Activated naive CD8-positive, alpha-beta T cell treated with anti-CD3 and anti-CD28 coated beads, Interleukin-2, amount 50 U/mL, for 24 hours (primary cell): ENCODE results near the gene NATD1.
A peak's percentile ranks its signal among the peaks of the same experiment; 100 is the strongest.

ENCODE experiments used
- ATAC-seq: fragments of 150-1000 bp; cut with Tn5 transposase; one replicate; pipeline ENCODE4 v1.10.0; 2021
- DNase-seq: peaks from one replicate; pipeline ENCODE4 v3.0.0; 2021
- H3K27ac Mint-ChIP-seq: one replicate; pipeline ENCODE4 v1.8.0; 2021; ENCODE audit warnings: mild to moderate bottlenecking, mixed read lengths
- H3K27me3 Mint-ChIP-seq: one replicate; pipeline ENCODE4 v1.8.0; 2021; ENCODE audit warnings: mixed read lengths
- H3K36me3 Mint-ChIP-seq: one replicate; pipeline ENCODE4 v1.8.0; 2021; ENCODE audit warnings: low read depth, mixed read lengths
- H3K4me1 Mint-ChIP-seq: one replicate; pipeline ENCODE4 v1.8.0; 2021; ENCODE audit warnings: mixed read lengths
- H3K4me3 Mint-ChIP-seq: one replicate; pipeline ENCODE4 v1.8.0; 2021; ENCODE audit warnings: mild to moderate bottlenecking, moderate library complexity, mixed read lengths
- H3K9me3 Mint-ChIP-seq: one replicate; pipeline ENCODE4 v1.8.0; 2021; ENCODE audit warnings: mixed read lengths

The NATD1 gene

DNA sequence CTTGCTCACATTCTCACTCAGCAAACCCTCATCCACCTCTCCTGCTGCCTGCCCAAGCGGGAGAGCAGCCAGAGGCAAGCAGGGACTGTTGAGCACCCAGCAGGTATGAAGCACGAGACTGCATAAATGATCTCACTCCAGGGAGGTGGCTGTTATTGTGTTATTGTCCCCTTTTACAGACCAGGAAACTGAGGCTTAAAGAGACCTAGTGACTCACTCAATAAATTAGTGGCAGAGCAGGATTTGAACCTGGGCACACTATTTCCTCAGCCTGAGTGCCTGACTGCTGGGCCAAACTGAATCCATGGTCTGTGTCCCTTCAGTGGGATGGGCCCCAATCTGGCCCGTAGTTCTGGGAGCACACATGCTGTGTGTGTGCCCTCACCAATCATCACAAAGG is 19.0 kb upstream of the NATD1 start:
- H3K9me3 Mint-ChIP-seq = no peaks in the 10 kb centered on the region
- H3K36me3 Mint-ChIP-seq = no peaks in the 10 kb centered on the region
- H3K4me1 Mint-ChIP-seq = peaks cover 30% of the 10 kb centered on the region
- no peaks in the 10 kb centered on the region for H3K27me3 Mint-ChIP-seq
- no peak overlapping the region for H3K27ac Mint-ChIP-seq
- ATAC-seq (no peak), DNase-seq (no peak)
- H3K4me3 Mint-ChIP-seq = no peak overlapping the region

GRCh38 chr17:21271454-21272183 is 18.4 kb upstream of the NATD1 start:
- Mint-ChIP-seq H3K4me3 (no peak overlapping the region), H3K4me1 (peaks cover 32% of the 10 kb centered on the region), H3K27ac (no peak overlapping the region), H3K27me3 (no peaks in the 10 kb centered on the region), H3K36me3 (no peaks in the 10 kb centered on the region), H3K9me3 (no peaks in the 10 kb centered on the region)
- DNase-seq (no peak), ATAC-seq (no peak)

GRCh38 chr17:21269394-21269793 is 16.2 kb upstream of the NATD1 start:
- no peaks in the 10 kb centered on the region for H3K36me3 Mint-ChIP-seq
- DNase-seq = no peak

GRCh38 chr17:21268596-21269188 is 15.5 kb upstream of the NATD1 start:
- H3K4me3 Mint-ChIP-seq = no peak overlapping the region
- no peaks in the 10 kb centered on the region for H3K27me3 Mint-ChIP-seq
- no peaks in the 10 kb centered on the region for H3K9me3 Mint-ChIP-seq
- no peak for ATAC-seq
- no peaks in the 10 kb centered on the region for H3K36me3 Mint-ChIP-seq
- no peak for DNase-seq
- H3K27ac Mint-ChIP-seq = peak overlapping the region; percentile 59
- peaks cover 22% of the 10 kb centered on the region for H3K4me1 Mint-ChIP-seq

More at GRCh38 chr17:21269394-21269793, 16.2 kb upstream of the NATD1 start:
- Mint-ChIP-seq H3K27me3 (no peaks in the 10 kb centered on the region), H3K9me3 (no peaks in the 10 kb centered on the region), H3K4me3 (no peak overlapping the region), H3K27ac (no peak overlapping the region), H3K4me1 (peaks cover 22% of the 10 kb centered on the region)
- ATAC-seq = no peak

DNA sequence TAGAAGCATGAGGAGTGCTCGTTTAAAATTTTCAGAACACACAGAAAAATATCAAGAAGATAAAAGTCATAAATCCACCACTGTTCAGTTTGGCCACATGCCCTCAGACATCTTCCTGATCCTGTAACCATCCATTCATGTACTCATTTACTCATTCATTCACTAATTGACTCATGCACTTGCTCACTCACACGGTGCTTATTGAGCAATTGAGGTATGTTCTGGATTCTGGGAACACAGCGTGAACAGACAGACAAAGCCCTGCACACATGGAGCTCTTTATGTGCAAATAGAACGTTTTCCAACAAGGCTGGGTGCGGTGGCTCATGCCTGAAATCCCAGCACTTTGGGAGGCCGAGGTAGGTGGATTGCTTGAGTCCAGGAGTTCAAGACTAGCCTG is 10.2 kb upstream of the NATD1 start:
- no peak for DNase-seq
- Mint-ChIP-seq H3K4me1 (peaks cover 14% of the 10 kb centered on the region), H3K36me3 (no peaks in the 10 kb centered on the region), H3K27ac (no peak overlapping the region), H3K4me3 (no peak overlapping the region), H3K27me3 (no peaks in the 10 kb centered on the region), H3K9me3 (no peaks in the 10 kb centered on the region)
- ATAC-seq = no peak

DNA sequence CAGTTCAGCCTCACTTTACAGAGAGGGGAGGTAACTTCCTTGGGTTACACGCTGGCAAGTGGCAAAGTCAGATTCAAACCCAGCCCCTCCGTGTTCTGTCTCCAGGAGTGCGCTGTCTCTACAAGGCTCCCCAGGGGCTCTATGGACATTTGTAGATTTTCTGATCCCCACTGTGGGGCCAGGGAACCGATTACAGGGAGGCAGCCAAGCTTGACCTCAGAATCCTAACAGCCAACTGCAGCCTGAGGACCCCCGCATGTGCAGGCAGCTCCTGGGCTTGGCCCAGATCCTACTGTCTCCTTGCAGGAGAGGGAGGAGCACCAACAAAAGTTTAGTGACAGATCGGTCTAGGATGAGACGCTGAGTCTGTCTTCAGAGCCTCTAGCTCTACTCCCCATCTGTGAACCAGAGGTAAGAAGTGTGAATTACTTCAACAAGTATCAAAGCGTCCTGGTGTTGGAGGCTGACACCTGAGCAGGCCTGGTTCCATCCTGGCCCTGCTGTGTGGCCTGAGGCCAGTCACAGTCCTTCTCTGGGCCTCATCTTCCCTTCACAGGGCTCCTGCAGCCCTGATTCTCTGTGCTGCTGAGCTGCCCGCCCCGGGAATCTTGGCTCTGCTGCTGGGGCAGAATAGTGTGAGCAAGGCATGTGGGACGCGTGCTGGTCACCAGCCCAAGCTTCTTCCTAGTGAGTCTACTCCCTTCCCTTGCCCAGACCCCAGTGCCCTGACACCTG is 9.2 kb upstream of the NATD1 start:
- no peaks in the 10 kb centered on the region for H3K9me3 Mint-ChIP-seq
- no peak for ATAC-seq
- no peak overlapping the region for H3K4me3 Mint-ChIP-seq
- peaks cover 5% of the 10 kb centered on the region for H3K4me1 Mint-ChIP-seq
- no peak for DNase-seq
- no peaks in the 10 kb centered on the region for H3K27me3 Mint-ChIP-seq
- no peaks in the 10 kb centered on the region for H3K36me3 Mint-ChIP-seq
- no peak overlapping the region for H3K27ac Mint-ChIP-seq

DNA sequence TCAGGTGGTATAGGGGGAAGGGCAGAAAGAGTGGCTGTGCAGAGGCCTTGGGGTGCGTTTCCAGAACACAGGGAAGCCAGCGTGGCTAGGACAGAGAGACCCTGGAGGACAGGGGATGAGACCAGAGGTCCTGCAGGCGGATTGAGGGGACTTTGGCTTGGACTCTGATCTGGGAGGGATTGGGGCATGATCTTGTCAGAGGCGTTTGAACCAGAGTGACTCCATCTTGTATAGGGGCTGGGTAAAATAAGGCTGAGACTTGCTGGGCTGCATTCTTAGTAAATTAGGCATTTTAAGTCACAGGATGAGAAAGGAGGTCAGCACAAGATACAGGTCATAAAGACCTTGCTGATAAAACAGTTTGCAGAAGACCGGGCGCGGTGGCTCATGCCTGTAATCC is 5.4 kb upstream of the NATD1 start:
- no peaks in the 10 kb centered on the region for H3K27me3 Mint-ChIP-seq
- ATAC-seq (no peak), DNase-seq (no peak)
- H3K36me3 Mint-ChIP-seq = no peaks in the 10 kb centered on the region
- no peak overlapping the region for H3K27ac Mint-ChIP-seq
- H3K9me3 Mint-ChIP-seq = no peaks in the 10 kb centered on the region
- peaks cover 5% of the 10 kb centered on the region for H3K4me1 Mint-ChIP-seq
- H3K4me3 Mint-ChIP-seq = no peak overlapping the region

DNA sequence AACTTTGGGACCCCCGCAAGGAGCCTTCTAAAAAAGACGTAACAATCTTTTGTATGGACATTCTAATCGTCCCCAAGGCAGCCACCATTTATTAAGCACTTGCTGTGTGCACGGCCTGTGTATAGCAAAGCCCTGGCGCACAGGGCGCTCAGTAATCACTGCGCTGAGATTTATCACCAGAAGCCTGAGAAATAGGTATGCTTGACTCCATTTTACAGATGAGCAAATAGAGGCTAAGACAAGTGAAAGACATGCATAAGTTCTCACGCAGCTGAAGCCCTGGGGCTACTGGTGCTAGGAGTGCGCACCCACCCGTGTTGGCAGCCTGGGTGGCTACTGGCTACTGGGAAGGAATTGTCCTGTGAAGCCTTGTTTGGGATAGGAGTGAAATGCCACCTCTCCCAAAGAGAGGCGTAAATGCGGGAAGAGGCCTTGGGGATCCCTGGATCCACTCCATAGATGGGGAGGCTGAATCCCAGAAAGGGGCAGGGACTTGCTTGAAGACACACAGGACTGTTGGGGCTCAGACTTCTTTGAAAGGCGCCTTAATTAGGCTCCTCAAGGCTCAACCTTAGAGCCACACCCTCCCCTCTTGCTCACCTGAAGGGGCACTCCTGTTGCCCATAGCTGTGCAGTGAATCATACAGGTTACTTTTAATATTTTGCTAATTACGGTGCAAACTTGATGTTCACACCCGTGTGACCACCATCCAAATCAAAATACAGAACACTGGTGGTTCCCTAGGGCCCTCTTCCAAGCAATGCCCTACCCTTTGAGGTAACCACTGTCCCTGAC is 634 bp upstream of the NATD1 start:
- peak overlapping the region; percentile 79 for H3K4me3 Mint-ChIP-seq
- peaks cover 15% of the 10 kb centered on the region for H3K4me1 Mint-ChIP-seq
- no peaks in the 10 kb centered on the region for H3K27me3 Mint-ChIP-seq
- H3K27ac Mint-ChIP-seq = peak overlapping the region; percentile 54
- DNase-seq = no peak
- no peak for ATAC-seq
- H3K36me3 Mint-ChIP-seq = no peaks in the 10 kb centered on the region
- no peaks in the 10 kb centered on the region for H3K9me3 Mint-ChIP-seq

- no peak overlapping the region for H3K27ac Mint-ChIP-seq
Measured at GRCh38 chr17:21252289-21252795, 868 bp downstream of the NATD1 start.

DNA sequence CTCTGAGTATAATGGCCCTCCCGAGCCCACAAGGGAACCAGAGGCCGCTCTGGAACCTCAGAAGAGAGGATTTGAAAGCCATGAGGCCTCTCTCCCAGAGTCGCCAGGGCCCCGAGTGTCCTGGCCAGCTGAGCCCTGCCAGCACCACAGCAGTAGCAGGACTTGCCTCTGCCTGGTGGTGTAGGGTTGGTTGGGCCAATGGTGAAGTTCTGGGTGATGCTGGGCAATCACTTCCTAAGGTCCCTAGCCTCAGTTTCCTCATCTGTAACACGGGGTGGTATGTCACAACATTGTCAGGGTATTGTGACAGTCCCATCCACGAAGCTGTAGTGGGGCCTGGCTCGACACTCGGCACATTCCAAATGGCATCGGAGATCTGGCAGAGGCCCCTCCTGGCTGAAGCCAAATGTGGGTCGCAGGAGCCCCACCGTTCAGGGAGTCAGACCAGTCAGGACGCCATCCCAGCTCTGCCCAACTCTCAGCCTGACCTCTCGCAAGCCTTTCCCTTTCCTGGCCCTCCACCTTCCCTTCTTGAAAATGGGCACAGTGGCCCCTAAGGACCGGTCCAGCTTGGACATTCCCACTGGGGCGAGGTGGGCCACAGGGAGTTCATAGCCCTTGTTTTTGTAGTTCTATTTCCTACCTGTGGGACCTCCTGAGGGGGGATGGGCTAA is 1.7 kb downstream of the NATD1 start:
- peaks cover 15% of the 10 kb centered on the region for H3K4me1 Mint-ChIP-seq
- H3K27ac Mint-ChIP-seq = no peak overlapping the region
- ATAC-seq (no peak), DNase-seq (no peak)
- no peaks in the 10 kb centered on the region for H3K27me3 Mint-ChIP-seq
- H3K36me3 Mint-ChIP-seq = no peaks in the 10 kb centered on the region
- H3K4me3 Mint-ChIP-seq = no peak overlapping the region
- H3K9me3 Mint-ChIP-seq = no peaks in the 10 kb centered on the region

More at GRCh38 chr17:21252289-21252795, 868 bp downstream of the NATD1 start:
- DNase-seq (no peak), ATAC-seq (no peak)
- Mint-ChIP-seq H3K27me3 (no peaks in the 10 kb centered on the region), H3K36me3 (no peaks in the 10 kb centered on the region), H3K9me3 (no peaks in the 10 kb centered on the region), H3K4me3 (peak overlapping the region; percentile 56), H3K4me1 (peaks cover 15% of the 10 kb centered on the region)

DNA sequence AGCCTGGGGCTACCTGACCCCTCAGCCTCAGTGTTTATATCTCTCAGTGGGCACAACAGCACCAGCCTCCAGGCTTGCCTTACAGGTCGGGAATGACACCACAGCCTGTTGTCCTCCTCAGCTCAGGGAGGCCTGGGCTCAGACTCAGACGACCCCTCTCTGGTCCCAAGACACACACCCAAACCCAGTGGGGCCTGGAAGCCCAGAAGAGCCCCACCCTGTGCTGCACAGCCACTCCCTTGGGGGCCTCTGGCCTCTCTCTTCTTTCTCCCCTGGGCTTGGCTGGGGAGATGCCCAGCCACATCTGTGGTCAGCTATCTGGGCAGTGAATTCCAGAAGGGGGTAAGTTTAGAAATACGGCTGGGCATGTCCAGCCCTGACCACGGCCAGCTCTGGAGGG is 2.4 kb downstream of the NATD1 start:
- Mint-ChIP-seq H3K4me3 (no peak overlapping the region), H3K27ac (no peak overlapping the region)

GRCh38 chr17:21249920-21250703 is 3.1 kb downstream of the NATD1 start:
- no peak overlapping the region for H3K27ac Mint-ChIP-seq
- no peak overlapping the region for H3K4me3 Mint-ChIP-seq
- H3K9me3 Mint-ChIP-seq = no peaks in the 10 kb centered on the region
- DNase-seq (no peak), ATAC-seq (no peak)
- peaks cover 15% of the 10 kb centered on the region for H3K4me1 Mint-ChIP-seq
- H3K36me3 Mint-ChIP-seq = no peaks in the 10 kb centered on the region
- H3K27me3 Mint-ChIP-seq = no peaks in the 10 kb centered on the region

More for the DNA sequence above, 2.4 kb downstream of the NATD1 start:
- peaks cover 15% of the 10 kb centered on the region for H3K4me1 Mint-ChIP-seq
- H3K9me3 Mint-ChIP-seq = no peaks in the 10 kb centered on the region
- DNase-seq = no peak
- H3K36me3 Mint-ChIP-seq = no peaks in the 10 kb centered on the region
- H3K27me3 Mint-ChIP-seq = no peaks in the 10 kb centered on the region
- ATAC-seq = no peak

DNA sequence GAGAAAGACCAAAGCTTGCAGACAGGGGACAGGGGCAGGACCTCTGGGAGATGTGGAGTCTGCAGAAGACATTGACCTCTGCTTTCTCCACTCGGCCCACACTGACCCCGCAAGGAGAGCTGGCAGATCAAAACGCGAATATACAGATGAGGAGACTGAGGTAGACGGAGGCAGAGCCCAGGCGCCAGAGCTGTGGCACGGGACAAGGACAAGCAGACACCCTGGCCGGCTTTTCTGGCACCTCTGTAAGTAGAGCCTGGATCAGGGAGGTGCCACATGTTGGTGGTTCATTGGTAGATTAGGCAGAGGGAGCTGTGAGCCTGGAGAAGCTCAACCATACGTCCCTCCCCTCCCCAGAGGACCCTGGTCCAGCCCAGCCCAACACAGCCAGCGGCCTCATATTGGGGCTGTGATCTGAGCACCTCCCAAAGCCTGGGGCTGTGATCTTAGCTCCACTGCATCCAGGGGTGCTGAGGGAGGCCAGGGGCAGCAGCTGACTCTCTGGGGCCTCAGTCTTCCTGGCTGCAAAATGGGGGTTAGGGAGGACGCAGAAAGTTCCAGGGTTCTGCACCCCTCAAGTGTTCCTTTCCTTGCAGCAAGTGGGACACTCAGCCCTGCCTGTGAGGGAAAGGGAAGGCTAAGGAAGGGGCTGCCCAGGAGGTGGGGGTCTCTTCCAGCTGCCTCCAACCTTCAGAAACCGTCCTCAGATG is 4.0 kb downstream of the NATD1 start:
- no peaks in the 10 kb centered on the region for H3K9me3 Mint-ChIP-seq
- peaks cover 15% of the 10 kb centered on the region for H3K4me1 Mint-ChIP-seq
- DNase-seq = no peak
- H3K27me3 Mint-ChIP-seq = no peaks in the 10 kb centered on the region
- H3K4me3 Mint-ChIP-seq = no peak overlapping the region
- no peaks in the 10 kb centered on the region for H3K36me3 Mint-ChIP-seq
- no peak for ATAC-seq
- H3K27ac Mint-ChIP-seq = no peak overlapping the region
